CD1c-positive myeloid dendritic cell (primary cell): ENCODE data around the gene EXD1.

Source experiments
- DNase-seq: peaks from one replicate; pipeline ENCODE4 v3.0.0-alpha.2; 2016; ENCODE audit errors: extremely low spot score

EXD1 gene

GRCh38 chr15:41231422-41232226 is 1.1 kb upstream of the EXD1 start:
- DNase-seq: peak; percentile 37

- DNase-seq: no peak
These were observed 260 bp downstream of the EXD1 start for GRCh38 chr15:41230345-41230649.

GRCh38 chr15:41219381-41219780 is 11.2 kb downstream of the EXD1 start:
- DNase-seq: no peak

- DNase-seq: no peak
These were observed 11.7 kb downstream of the EXD1 start for GRCh38 chr15:41218851-41219250.

- peak; percentile 59 for DNase-seq
These were observed 14.8 kb downstream of the EXD1 start for GRCh38 chr15:41215708-41216107.

- DNase-seq: no peak
These were observed 22.7 kb downstream of the EXD1 start for GRCh38 chr15:41207687-41208448.

- DNase-seq: no peak
These were observed 25.2 kb downstream of the EXD1 start for GRCh38 chr15:41205315-41205714.

GRCh38 chr15:41203395-41203794 is 27.2 kb downstream of the EXD1 start:
- DNase-seq: no peak

GRCh38 chr15:41199470-41199869 is 31.1 kb downstream of the EXD1 start:
- no peak for DNase-seq

- no peak for DNase-seq
These were observed 36.1 kb downstream of the EXD1 start for GRCh38 chr15:41194444-41194843.

- DNase-seq: no peak
These were observed 47.0 kb downstream of the EXD1 start for GRCh38 chr15:41183581-41183980.

GRCh38 chr15:41182266-41182665 is 48.3 kb downstream of the EXD1 start:
- DNase-seq: no peak

GRCh38 chr15:41180206-41180789 is 50.3 kb downstream of the EXD1 start:
- DNase-seq: no peak

GRCh38 chr15:41169781-41170180 is 60.8 kb downstream of the EXD1 start:
- DNase-seq: peak; percentile 71

- no peak for DNase-seq
These were observed 61.5 kb downstream of the EXD1 start for GRCh38 chr15:41169086-41169485.

GRCh38 chr15:41161736-41162135 is 68.8 kb downstream of the EXD1 start:
- no peak for DNase-seq

GRCh38 chr15:41161336-41161735 is 69.2 kb downstream of the EXD1 start:
- DNase-seq: no peak

GRCh38 chr15:41160639-41161315 is 69.8 kb downstream of the EXD1 start:
- DNase-seq: no peak

GRCh38 chr15:41154412-41154811 is 76.1 kb downstream of the EXD1 start:
- no peak for DNase-seq

GRCh38 chr15:41153733-41154132 is 76.8 kb downstream of the EXD1 start:
- DNase-seq: no peak

- no peak for DNase-seq
These were observed 79.0 kb downstream of the EXD1 start for GRCh38 chr15:41151451-41152005.

GRCh38 chr15:41150279-41150678 is 80.3 kb downstream of the EXD1 start:
- DNase-seq: no peak
